Bronchial epithelial cell (primary cell): ENCODE results near the gene STEAP2. TPM values are rescaled to one million over a fixed set of nuclear protein-coding genes. Genes with fewer than 3 reads are reported as not detected.

ENCODE experiments used
- DNase-seq: peaks from one replicate; pipeline ENCODE4 v3.0.0-alpha.2; 2010; ENCODE audit warnings: low read depth
- FAIRE-seq: peaks from 2 replicates; lab custom pipeline; 2011; peaks lifted over from hg19 to GRCh38; lab: Jason Lieb, UNC
- H3K27me3 ChIP-seq: 2 replicates; pipeline ENCODE4 v1.5.1; 2011; ENCODE audit warnings: low read length; ENCODE audit not compliant: control insufficient read depth, insufficient read depth
- H3K36me3 ChIP-seq: 2 replicates; pipeline ENCODE4 v1.5.1; 2011; ENCODE audit warnings: low read length; ENCODE audit not compliant: control insufficient read depth, insufficient read depth
- H3K4me3 ChIP-seq: 2 replicates; pipeline ENCODE4 v1.5.1; 2011; ENCODE audit warnings: mild to moderate bottlenecking, low read depth, low read length, control low read depth
- CTCF ChIP-seq: IDR thresholded peaks from 2 replicates; pipeline ENCODE4 v1.5.1; 2011; ENCODE audit warnings: mild to moderate bottlenecking, moderate library complexity, low read length, control low read depth, inconsistent platforms; ENCODE audit not compliant: insufficient read depth, severe bottlenecking
- total RNA-seq: library from RNA; depleted of rRNA; stranded (reverse); fragments of >200 nt; gene quantifications from 2 replicates; pipeline ENCODE4 v1.2.1, GENCODE V29; 2014

The STEAP2 gene
- total RNA-seq, 1 donor from 2014 or later, result 3.9 TPM

DNA sequence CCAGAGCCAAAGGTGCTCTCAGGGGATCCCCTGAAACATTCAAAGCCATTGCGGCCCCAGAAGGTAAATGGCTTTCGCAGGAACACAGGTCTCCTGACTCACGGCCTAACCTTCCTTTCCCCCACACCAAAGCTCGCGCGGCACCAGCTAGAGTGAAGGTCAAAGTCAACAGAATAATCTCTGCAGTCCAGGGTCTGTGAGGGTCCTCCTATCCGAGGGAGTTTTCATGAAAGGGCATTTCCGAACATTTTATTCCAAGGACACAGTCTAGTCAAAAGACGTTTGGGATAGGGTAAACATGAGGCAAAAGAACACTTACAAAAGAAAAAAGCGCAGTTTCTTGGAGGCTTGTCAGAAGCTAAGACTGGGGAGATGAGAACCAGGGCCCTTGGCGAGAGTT is 559 bp upstream of the STEAP2 start:
- Histone ChIP-seq H3K4me3 (peak overlapping the region; percentile 72), H3K27me3 (no peaks in the 10 kb centered on the region), H3K36me3 (no peaks in the 10 kb centered on the region)
- no peak for FAIRE-seq
- DNase-seq, result no peak
- TF ChIP-seq CTCF, result no peak

GRCh38 chr7:90212149-90212495 is 582 bp downstream of the STEAP2 start:
- Histone ChIP-seq H3K36me3 (no peaks in the 10 kb centered on the region), H3K4me3 (peak overlapping the region; percentile 72), H3K27me3 (no peaks in the 10 kb centered on the region)
- no peak for TF ChIP-seq CTCF
- no peak for DNase-seq
- no peak for FAIRE-seq

DNA sequence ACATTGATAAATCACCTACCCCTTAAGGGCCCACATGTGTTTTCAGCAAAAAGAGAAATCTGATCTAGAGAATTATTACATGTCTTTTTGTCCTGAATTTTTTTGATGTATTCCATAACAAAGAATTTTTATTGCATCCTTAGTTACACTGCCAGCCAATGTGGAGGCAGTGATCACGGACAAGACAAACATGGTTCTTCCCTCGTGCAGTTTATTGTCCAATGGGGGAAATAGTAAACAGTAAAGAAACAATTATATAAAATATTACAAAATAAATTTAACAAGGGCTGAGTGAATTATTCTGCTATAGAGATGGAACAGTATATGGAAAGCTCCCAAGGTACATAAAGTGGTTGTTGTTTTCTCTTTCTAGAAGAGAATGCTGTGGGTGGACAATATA is 2.0 kb downstream of the STEAP2 start:
- no peaks in the 10 kb centered on the region for H3K36me3 ChIP-seq
- H3K4me3 ChIP-seq, result no peak overlapping the region
- FAIRE-seq (no peak), DNase-seq (no peak)
- no peaks in the 10 kb centered on the region for H3K27me3 ChIP-seq
- TF ChIP-seq CTCF, result no peak

- DNase-seq, result no peak
- no peaks in the 10 kb centered on the region for H3K36me3 ChIP-seq
- FAIRE-seq, result no peak
- no peak overlapping the region for H3K4me3 ChIP-seq
- no peak for TF ChIP-seq CTCF
- H3K27me3 ChIP-seq, result no peaks in the 10 kb centered on the region
Measured at GRCh38 chr7:90216080-90216674, 4.6 kb downstream of the STEAP2 start.

DNA sequence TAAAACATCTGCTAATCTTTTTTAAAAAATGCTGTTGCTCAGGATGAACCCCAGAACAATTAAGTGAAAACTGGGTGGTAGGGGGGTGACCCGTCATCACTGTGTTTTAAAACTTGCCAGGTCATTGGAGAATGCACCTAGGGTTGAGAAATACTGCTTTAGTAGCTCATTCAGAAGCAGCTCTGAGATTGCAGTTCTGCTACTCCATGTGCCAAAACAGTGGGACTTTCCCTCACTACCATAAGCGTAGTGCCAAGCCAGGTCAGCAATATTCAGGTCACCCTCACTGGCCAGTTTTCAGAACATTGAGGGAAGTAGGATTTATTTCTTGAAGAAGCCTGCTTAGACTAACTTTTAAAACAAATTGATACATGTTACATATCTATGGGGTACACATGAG is 5.2 kb downstream of the STEAP2 start:
- FAIRE-seq, result no peak

More for the DNA sequence above, 5.2 kb downstream of the STEAP2 start:
- no peak for TF ChIP-seq CTCF
- no peaks in the 10 kb centered on the region for H3K27me3 ChIP-seq
- no peak overlapping the region for H3K4me3 ChIP-seq
- no peak for DNase-seq
- no peaks in the 10 kb centered on the region for H3K36me3 ChIP-seq
